Osteoblast (primary cell): ENCODE measurements around the gene NAGS. TPM values are rescaled to one million over a fixed set of nuclear protein-coding genes. Genes with fewer than 3 reads are reported as not detected.
"Not testable (repeated sequence)": the region's sequence is repeated elsewhere in the genome, so short reads cannot be mapped to it uniquely, and the experiment has no call there.

Experiments used
- DNase-seq: peaks from one replicate; pipeline ENCODE4 v3.0.0; 2011; ENCODE audit warnings: low spot score, mixed read lengths; ENCODE audit not compliant: insufficient read length; ENCODE audit errors: missing footprints
- H2AFZ ChIP-seq: 2 replicates; pipeline ENCODE4 v1.6.0; 2011; ENCODE audit warnings: mild to moderate bottlenecking, low read length
- H3K27ac ChIP-seq: 2 replicates; pipeline ENCODE4 v1.5.1; 2011; ENCODE audit warnings: mild to moderate bottlenecking, low read depth, low read length, moderate library complexity
- H3K27me3 ChIP-seq: 2 replicates; pipeline ENCODE4 v1.6.0; 2012; ENCODE audit warnings: mild to moderate bottlenecking, control low read depth, inconsistent platforms, low read length, moderate library complexity; ENCODE audit not compliant: insufficient read depth
- H3K36me3 ChIP-seq: 2 replicates; pipeline ENCODE4 v1.5.1; 2011; ENCODE audit warnings: mild to moderate bottlenecking, low read length, control low read depth, moderate library complexity; ENCODE audit not compliant: insufficient read depth
- H3K4me1 ChIP-seq: 2 replicates; pipeline ENCODE4 v1.5.1; 2011; ENCODE audit warnings: mild to moderate bottlenecking, low read length, control low read depth, moderate library complexity; ENCODE audit not compliant: insufficient read depth
- H3K4me2 ChIP-seq: 2 replicates; pipeline ENCODE4 v1.6.0; 2011; ENCODE audit warnings: mild to moderate bottlenecking, low read length; ENCODE audit not compliant: insufficient read depth
- H3K4me3 ChIP-seq: fragments of 200-600 bp; sonication (generic); 3 replicates; pipeline ENCODE4 v1.5.1; 2012; ENCODE audit warnings: mild to moderate bottlenecking, low read length, inconsistent platforms; ENCODE audit not compliant: insufficient read depth
- H3K79me2 ChIP-seq: 2 replicates; pipeline ENCODE4 v1.6.0; 2012; ENCODE audit warnings: mild to moderate bottlenecking, low read length, control low read depth, inconsistent platforms; ENCODE audit not compliant: insufficient read depth
- H3K9me3 ChIP-seq: 2 replicates; pipeline ENCODE4 v1.5.1; 2011; ENCODE audit warnings: low read depth, low read length, control low read depth
- H4K20me1 ChIP-seq: 2 replicates; pipeline ENCODE4 v1.6.0; 2012; ENCODE audit warnings: mild to moderate bottlenecking, low read length, control low read depth; ENCODE audit not compliant: insufficient read depth
- CTCF ChIP-seq: IDR thresholded peaks from 2 replicates; pipeline ENCODE4 v1.5.1; 2011; ENCODE audit warnings: mild to moderate bottlenecking, low read depth, low read length, moderate library complexity; ENCODE audit errors: extremely low read depth
- total RNA-seq: library from RNA; depleted of rRNA; stranded (reverse); fragments of >200 nt; gene quantifications from 2 replicates; pipeline ENCODE4 v1.2.3, GENCODE V29; 2012

NAGS gene
- total RNA-seq, 1 donor = 0.36 TPM

- Histone ChIP-seq H3K27ac (no peak overlapping the region), H3K4me1 (peaks cover 9% of the 10 kb centered on the region), H3K27me3 (no peaks in the 10 kb centered on the region), H2AFZ (no peak overlapping the region), H3K4me2 (no peak overlapping the region), H3K79me2 (peaks cover 9% of the 10 kb centered on the region), H3K9me3 (no peaks in the 10 kb centered on the region), H3K36me3 (peaks cover 11% of the 10 kb centered on the region), H4K20me1 (no peaks in the 10 kb centered on the region), H3K4me3 (no peak overlapping the region)
- no peak for DNase-seq
- no peak for TF ChIP-seq CTCF
Measured at GRCh38 chr17:44012874-44013273, 8.5 kb downstream of the NAGS start.

GRCh38 chr17:44014133-44014436 lies 9.7 kb downstream of the NAGS start:
- Histone ChIP-seq H3K36me3 (peaks cover 11% of the 10 kb centered on the region), H4K20me1 (no peaks in the 10 kb centered on the region), H3K4me1 (peaks cover 6% of the 10 kb centered on the region), H3K4me2 (peak overlapping the region; percentile 95), H3K27me3 (no peaks in the 10 kb centered on the region), H2AFZ (peak overlapping the region; percentile 85), H3K4me3 (peak overlapping the region; percentile 86), H3K79me2 (peaks cover 9% of the 10 kb centered on the region), H3K9me3 (no peaks in the 10 kb centered on the region), H3K27ac (peak overlapping the region; percentile 71)
- TF ChIP-seq CTCF = no peak
- DNase-seq = peak; percentile 90

GRCh38 chr17:44014437-44015172 lies 10.2 kb downstream of the NAGS start, which contains the start of gene TMEM101:
Gene TMEM101 (minus strand): TSS chr17:44014963. CDS start chr17:44014952, 11 bp downstream.
- H2AFZ ChIP-seq = peak within 1 kb of the TSS; percentile 87
- H3K79me2 ChIP-seq = peaks cover 9% of the 10 kb centered on the region
- H3K27ac ChIP-seq = peak within 1 kb of the TSS; percentile 71
- H3K27me3 ChIP-seq = no peaks in the 10 kb centered on the region
- peaks cover 6% of the 10 kb centered on the region for H3K36me3 ChIP-seq
- H3K4me3 ChIP-seq = peak within 1 kb of the TSS; percentile 86
- peaks cover 6% of the 10 kb centered on the region for H3K4me1 ChIP-seq
- no peak for TF ChIP-seq CTCF
- DNase-seq = peak; percentile 99
- no peaks in the 10 kb centered on the region for H4K20me1 ChIP-seq
- no peaks in the 10 kb centered on the region for H3K9me3 ChIP-seq
- H3K4me2 ChIP-seq = peak within 1 kb of the TSS; percentile 95

GRCh38 chr17:44021227-44021626 lies 16.8 kb downstream of the NAGS start:
- not testable (repeated sequence) for H3K79me2 ChIP-seq, H4K20me1 ChIP-seq, H3K27ac ChIP-seq, H3K4me2 ChIP-seq, H3K27me3 ChIP-seq, H3K4me3 ChIP-seq, DNase-seq, H3K9me3 ChIP-seq, H3K4me1 ChIP-seq, H2AFZ ChIP-seq
- peaks cover 14% of the 10 kb centered on the region for H3K36me3 ChIP-seq
